SU-DHL-6 (cell line): ENCODE measurements around the gene MFSD2A.

Experiments used
- CTCF ChIP-seq: fragments of 200-600 bp; sonication (generic); IDR thresholded peaks from one replicate; pipeline ENCODE4 v1.5.1; 2017; ENCODE audit warnings: antibody characterized with exemption, mild to moderate bottlenecking, low read length, moderate library complexity; ENCODE audit not compliant: insufficient read depth, poor library complexity, severe bottlenecking
- EZH2phosphoT487 ChIP-seq: fragments of 200-600 bp; sonication (generic), shearing (Covaris generic); conservative IDR thresholded peaks from 2 replicates; pipeline ENCODE4 v1.6.1; 2018; ENCODE audit warnings: mild to moderate bottlenecking, antibody characterized with exemption, low read length, moderate library complexity, mixed read lengths

GRCh38 chr1:39964552-39964951 is 9.6 kb downstream of the MFSD2A start:
- TF ChIP-seq CTCF (no peak), EZH2phosphoT487 (no peak)
